Stimulated activated CD4-positive, alpha-beta T cell treated with anti-CD3 and anti-CD28 coated beads, Interleukin-15, amount 100 ng/mL, for 48 hours (primary cell): ENCODE measurements around the gene LRIT2.
"Not testable (repeated sequence)": the region's sequence is repeated elsewhere in the genome, so short reads cannot be mapped to it uniquely, and the experiment has no call there.

ENCODE experiments used
- DNase-seq, 2 donors: peaks; one replicate each; pipeline ENCODE4 v3.0.0-alpha.2; 2020; ENCODE audit warnings: low read depth in 2 of 2

Gene LRIT2

DNA sequence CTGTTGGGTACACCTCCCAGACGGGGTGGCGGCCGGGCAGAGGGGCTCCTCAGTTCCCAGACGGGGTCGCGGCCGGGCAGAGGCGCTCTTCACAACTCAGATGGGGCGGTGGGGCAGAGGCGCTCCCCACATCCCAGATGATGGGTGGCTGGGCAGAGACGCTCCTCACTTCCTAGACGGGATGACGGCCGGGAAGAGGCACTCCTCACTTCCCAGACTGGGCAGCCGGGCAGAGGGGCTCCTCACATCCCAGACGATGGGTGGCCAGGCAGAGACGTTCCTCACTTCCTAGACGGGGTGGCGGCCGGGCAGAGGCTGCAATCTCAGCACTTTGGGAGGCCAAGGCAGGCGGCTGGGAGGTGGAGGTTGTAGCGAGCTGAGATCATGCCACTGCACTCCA lies 45.0 kb downstream of the LRIT2 start:
- DNase-seq = not testable (repeated sequence)

DNA sequence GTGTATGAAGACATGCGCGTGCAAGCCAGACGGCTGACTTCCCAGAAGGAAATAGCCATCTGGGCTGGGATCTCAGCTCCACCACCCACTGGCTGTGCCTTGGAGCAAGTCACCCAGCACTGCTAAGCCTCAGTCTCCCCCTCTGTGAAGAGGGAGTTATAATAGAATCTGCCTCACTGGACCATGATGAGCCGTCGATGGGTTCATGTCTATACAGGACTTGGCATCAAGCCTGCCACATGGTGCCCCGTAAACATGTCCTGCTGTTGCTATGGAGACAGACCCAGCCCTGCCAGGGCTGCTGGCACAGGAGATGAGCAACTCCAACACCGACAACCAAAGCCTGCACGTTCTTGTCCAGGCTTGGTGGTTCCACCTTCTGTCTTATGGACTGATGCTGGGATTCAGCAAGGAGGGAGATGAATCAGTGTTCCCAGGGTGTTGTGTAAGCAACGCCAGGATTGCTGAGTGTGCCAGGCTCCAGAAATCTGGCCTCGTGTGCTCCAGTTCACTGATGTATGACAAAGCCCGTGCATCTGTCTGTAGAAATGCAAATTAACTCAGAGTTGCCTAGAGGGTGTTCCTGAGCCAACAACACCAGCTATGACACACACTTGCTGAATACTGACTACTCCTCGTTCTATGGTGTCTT lies 46.2 kb downstream of the LRIT2 start:
- DNase-seq = no peak

DNA sequence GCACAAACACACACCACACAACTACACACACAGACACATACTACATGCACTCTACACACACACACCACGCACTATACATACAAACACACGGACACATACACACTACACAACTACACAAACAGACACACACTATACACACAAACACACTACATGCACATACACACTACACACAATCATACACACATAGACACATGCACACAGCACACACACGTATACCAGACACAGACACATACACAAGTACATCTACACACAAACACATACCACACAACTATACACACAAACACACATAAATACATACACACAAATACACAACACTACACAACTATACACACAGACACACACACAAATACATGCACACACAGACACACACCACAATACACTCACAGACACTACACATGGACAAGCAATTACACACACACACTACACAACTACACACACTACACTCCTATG lies 47.2 kb downstream of the LRIT2 start:
- DNase-seq = no peak

DNA sequence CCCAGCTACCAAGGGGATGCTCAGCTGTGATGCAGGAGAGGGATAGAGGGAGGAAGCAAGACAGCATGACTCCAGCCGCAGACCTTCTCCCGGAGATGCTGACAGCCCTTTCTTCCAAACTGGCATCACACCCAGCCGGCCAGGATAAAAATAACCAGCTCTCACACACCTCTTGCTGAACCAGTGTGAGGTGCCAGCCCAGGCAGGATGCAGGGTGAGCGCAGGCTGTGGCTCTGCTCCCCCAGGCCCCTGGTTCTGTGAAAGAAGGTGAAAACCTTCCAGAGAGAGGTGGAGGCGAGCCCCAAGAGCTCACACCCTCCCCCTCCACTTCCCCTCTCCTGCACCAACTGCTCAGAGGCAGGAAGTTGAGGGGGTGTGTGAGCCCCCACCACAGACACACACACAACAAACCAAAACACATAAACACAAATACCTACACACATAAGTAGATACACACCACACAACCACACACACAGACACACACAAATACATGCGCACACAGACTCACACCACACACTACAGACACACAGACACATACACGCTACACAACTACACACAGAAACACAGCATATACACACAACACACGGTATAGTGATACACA lies 47.7 kb downstream of the LRIT2 start:
- DNase-seq = no peak

DNA sequence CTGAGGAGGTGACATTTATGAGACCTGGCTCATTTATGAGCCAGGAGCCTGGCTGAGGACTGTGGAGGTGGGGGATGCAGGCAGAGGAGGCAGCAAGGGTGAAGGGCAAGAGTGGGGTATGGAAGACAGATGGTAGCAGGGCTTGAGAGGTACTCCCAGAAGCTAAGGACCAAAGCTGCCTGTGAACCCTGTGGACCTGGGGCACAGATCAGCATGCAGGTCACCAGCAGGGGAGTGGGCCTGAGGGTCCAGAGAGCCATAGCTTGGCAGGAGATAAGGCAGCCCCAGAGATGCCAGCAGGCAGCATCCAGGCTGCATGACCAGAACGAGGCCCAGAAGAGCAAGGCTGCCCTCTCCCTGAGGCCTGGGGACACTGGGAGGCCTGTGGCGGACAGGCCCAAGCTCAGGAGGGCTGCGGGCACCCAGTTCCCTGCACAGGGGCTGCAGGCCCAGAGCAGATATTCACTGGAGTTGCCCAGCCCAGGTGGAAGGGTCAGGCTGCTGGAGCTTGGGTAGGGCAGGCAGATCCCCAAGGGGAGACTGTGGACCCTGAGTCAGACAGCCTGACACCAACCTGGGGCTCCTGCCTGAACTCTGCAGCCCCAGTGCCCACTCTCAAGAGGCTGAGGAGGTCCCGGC lies 48.4 kb downstream of the LRIT2 start:
- no peak for DNase-seq

DNA sequence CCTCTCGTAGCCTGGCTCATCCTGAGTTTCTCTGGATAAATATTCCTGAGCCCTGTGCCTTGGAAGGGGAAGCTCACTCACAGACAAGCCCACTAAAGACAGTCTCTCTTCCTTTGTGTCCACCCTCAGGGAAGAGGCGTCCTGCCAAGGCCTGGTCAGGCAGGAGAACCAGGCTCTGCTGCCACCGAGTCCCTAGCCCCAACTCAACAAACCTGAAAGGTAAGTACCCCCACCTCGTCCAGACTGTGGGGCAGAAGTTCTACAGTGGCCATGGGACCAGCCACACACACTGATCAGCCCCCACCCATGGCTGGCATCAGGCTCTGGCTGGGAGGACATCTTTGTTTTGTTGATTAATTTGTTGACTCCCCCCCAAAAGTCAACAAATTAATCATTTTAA lies 49.0 kb downstream of the LRIT2 start:
- no peak for DNase-seq

DNA sequence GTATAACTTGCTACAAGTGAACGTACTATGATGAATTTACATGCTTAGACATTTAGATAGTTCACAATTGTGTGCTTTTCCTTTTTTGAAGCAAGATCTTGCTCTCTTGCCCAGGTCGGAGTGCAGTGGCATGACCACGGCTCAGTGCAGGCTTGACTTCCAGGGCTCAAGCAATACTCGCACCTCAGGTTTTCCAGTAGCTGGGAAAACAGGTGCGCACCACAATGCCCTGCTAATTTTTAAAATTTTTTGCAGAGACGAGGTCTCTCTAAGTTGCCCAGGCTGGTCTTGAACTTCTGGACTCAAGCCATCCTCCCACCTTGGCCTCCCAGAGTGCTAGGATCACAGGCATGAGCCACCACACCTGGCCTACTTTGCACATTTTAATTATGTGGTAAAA lies 49.9 kb downstream of the LRIT2 start:
- DNase-seq = no peak

DNA sequence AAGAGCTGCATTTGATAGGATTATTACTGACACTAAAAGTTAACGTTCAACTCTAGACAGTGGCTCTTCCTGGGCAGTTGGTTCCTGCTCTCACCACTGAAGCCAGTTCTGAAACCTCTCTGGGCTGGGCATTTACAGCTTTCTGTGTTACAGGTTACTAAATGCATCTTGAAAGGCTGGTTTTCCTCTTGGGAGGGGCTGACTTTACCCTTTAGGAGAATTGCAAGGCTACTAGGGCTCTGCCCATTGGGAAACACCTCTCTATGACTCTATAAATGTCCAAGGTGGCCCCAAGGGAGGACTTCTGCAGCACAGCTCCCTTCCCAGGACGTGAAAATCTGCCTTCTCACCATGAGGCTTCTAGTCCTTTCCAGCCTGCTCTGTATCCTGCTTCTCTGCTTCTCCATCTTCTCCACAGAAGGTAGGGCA lies 51.8 kb downstream of the LRIT2 start, which contains the start of gene GPR15LG:
TSS of gene GPR15LG (plus strand) at position 301 of the 429 bp plus-strand sequence. CDS start at position 352, 51 bp downstream.
- no peak for DNase-seq

DNA sequence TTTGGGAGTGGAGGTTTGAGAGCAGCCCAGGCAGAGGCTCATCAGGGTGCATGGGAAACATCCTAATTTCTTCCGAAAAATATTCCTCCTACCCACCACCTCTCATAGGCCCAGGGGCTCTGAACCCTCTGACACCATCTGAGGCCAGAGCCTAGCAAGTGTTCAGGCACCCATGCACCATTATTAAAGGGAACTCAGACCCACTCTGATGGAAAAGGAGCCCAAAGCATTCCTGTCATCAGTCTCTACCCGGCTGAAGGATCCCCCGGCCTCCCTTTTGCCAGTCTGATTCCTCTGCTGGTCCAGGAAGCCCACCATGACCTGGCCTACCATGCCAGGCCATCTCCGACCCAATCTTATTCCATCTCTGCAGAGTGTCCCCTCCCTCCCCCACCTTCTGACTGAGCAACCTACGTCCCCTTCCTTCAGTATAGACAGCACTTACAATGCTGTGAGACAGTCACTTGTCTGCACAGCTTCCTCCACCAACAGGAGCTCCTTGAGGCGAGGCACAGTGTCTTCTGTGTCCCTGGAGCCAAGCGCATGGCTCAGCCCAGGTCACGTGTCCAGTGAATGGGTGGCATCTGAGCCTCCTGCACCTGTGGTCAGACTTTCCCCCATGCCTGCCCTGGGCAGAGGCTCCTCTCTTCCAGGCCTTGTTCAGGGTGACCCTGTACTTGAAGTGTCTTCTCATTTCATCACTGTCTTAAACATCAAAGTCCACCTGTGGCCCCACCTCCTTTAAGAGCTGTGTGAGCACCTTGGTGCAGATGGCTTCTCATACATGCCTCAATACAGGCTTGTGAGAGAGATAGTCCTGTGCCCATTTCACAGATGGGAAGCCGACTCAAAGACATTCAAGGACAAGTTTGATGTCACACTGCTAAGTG lies 52.6 kb downstream of the LRIT2 start:
- no peak for DNase-seq

DNA sequence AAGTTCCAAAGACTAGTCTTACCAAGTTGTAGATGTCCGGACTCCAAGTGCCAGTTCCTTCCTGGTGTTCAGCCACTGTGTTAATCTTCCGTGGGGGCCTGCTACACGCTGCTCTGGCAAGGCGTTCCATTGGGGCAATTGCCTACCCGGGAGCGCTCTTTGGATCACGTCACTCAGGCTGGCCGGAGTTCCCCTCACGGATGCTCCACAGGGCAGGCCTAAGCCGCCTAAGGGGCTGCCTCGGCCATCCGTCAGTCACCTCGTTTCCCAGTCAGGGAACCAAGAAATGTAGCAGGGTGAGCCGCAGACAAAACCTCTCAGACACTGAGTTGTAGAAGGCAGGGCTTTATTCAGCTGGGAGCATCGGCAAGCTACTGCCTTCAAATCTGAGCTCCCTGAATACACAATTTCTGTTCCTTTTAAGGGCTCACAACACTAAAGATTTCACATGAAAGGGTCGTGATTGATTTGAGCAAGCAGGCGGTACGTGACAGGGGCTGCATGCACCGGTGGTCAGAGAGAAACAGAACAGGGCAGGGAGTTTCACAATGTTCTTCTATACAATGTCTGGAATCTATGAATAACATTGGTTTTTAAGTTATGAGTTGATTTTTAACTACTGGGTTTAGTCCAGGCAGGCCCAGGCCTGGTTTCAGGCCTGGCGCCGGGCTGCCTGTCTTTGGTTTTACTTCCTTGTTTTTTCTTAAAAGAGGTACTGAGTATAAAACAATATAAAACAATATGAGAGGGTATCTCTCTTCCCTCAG lies 53.5 kb downstream of the LRIT2 start:
- DNase-seq = not testable (repeated sequence)

DNA sequence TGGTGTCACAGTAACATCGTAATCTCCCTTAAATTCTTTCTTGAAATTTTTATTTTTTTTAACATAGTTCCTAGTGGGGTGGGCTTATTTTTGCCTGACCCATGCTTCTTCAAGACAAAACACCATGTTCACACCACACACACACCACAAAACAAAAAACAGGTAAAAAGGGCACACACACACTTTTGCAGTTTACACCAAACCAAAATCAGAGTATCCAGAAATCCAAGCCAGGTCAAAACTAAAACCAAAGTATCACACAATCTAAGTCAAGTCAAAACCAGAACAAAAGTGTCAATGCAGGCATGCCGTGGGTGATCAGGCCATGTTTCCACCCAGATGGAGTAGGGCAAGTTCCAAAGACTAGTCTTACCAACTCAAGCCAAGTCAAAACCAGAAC lies 54.1 kb downstream of the LRIT2 start:
- DNase-seq = not testable (repeated sequence)
